GM12892 (cell line): ENCODE results near the gene TMEM92.

Experiments
- POLR2A ChIP-seq: IDR thresholded peaks from 2 replicates; pipeline ENCODE4 v1.6.1; 2011; ENCODE audit warnings: low read depth, low read length, control low read depth
- POLR2AphosphoS5 ChIP-seq: IDR thresholded peaks from 2 replicates; pipeline ENCODE4 v1.6.1; 2011; ENCODE audit warnings: low read depth, low read length, control low read depth

GRCh38 chr17:50262001-50262794 lies 12.1 kb upstream of the TMEM92 start:
- no peak for TF ChIP-seq POLR2A
- TF ChIP-seq POLR2AphosphoS5: no peak
